Smooth muscle cell (in vitro differentiated cells): ENCODE results near the gene NOS3. TPM values are rescaled to one million over a fixed set of nuclear protein-coding genes. Genes with fewer than 3 reads are reported as not detected.

Experiments used
- DNase-seq: peaks from one replicate; lab custom pipeline; 2025; ENCODE audit not compliant: unreplicated experiment; lab: John Stamatoyannopoulos, UW
- H2AFZ ChIP-seq: fragments of 200-600 bp; sonication (generic); 2 replicates; pipeline ENCODE4 v1.6.0; 2016; ENCODE audit warnings: antibody characterized with exemption, low read depth, mild to moderate bottlenecking
- H3F3A ChIP-seq: fragments of 200-600 bp; sonication (generic); 2 replicates; pipeline ENCODE4 v1.6.0; 2017; ENCODE audit warnings: antibody characterized with exemption, low read depth
- H3K27ac ChIP-seq: fragments of 200-600 bp; sonication (generic); 2 replicates; pipeline ENCODE4 v1.5.1; 2016; ENCODE audit warnings: low read depth, mild to moderate bottlenecking
- H3K27me3 ChIP-seq: fragments of 200-600 bp; sonication (generic); 2 replicates; pipeline ENCODE4 v1.6.1; 2016; ENCODE audit warnings: low read depth, mild to moderate bottlenecking
- H3K36me3 ChIP-seq: fragments of 200-600 bp; sonication (generic); 2 replicates; pipeline ENCODE4 v1.5.1; 2016; ENCODE audit warnings: low read depth
- H3K4me1 ChIP-seq: fragments of 200-600 bp; sonication (generic); 2 replicates; pipeline ENCODE4 v1.5.1; 2016; ENCODE audit warnings: low read depth
- H3K4me2 ChIP-seq: fragments of 200-600 bp; sonication (generic); 2 replicates; pipeline ENCODE4 v1.6.0; 2016; ENCODE audit warnings: mild to moderate bottlenecking
- H3K4me3 ChIP-seq: fragments of 200-600 bp; sonication (generic); 2 replicates; pipeline ENCODE4 v1.5.1; 2016; ENCODE audit warnings: mild to moderate bottlenecking
- H3K79me2 ChIP-seq: fragments of 200-600 bp; sonication (generic); 2 replicates; pipeline ENCODE4 v1.6.0; 2016; ENCODE audit warnings: low read depth, mild to moderate bottlenecking
- H3K9ac ChIP-seq: fragments of 200-600 bp; sonication (generic); 2 replicates; pipeline ENCODE4 v1.6.0; 2016; ENCODE audit warnings: low read depth
- H3K9me3 ChIP-seq: fragments of 200-600 bp; sonication (generic); replicated peaks from 2 replicates; pipeline ENCODE4 v1.5.1; 2016; ENCODE audit warnings: low read depth
- H4K20me1 ChIP-seq: fragments of 200-600 bp; sonication (generic); 2 replicates; pipeline ENCODE4 v1.6.0; 2016; ENCODE audit warnings: low read depth
- CTCF ChIP-seq: fragments of 200-600 bp; sonication (generic); IDR thresholded peaks from 2 replicates; pipeline ENCODE4 v1.5.1; 2017; ENCODE audit warnings: borderline replicate concordance, mild to moderate bottlenecking, antibody characterized with exemption; ENCODE audit not compliant: insufficient read depth, poor library complexity, severe bottlenecking
- whole genome bisulfite sequencing: methylation state at CpG from one replicate; pipeline ENCODE4 v1.1.7; 2016; ENCODE audit warnings: low lambda C conversion rate; 5-methylcytosine and 5-hydroxymethylcytosine counted together
- polyA plus RNA-seq: library from polyadenylated mRNA; unstranded; fragments of >200 nt; fragmentation: Nextera tagmentation; extraction: Ambion mirVana; gene quantifications from 2 replicates; pipeline ENCODE4 v1.2.1, GENCODE V29; 2016
- total RNA-seq: library from RNA; depleted of rRNA; stranded (reverse); fragments of >200 nt; gene quantifications from 2 replicates; pipeline ENCODE4 v1.2.3, GENCODE V29; 2014

NOS3 gene
- total and polyA plus RNA-seq, 2 experiments from 2014 or later: 3.4 to 11.7 TPM

- Histone ChIP-seq H3K9ac (no peak overlapping the region), H3K4me3 (no peak overlapping the region), H3K27me3 (no peaks in the 10 kb centered on the region), H4K20me1 (no peaks in the 10 kb centered on the region), H3K79me2 (no peaks in the 10 kb centered on the region), H3K4me2 (peak overlapping the region; percentile 56), H3K27ac (no peak overlapping the region), H3K36me3 (no peaks in the 10 kb centered on the region), H3K9me3 (no peaks in the 10 kb centered on the region), H2AFZ (no peak overlapping the region), H3F3A (peaks cover 6% of the 10 kb centered on the region), H3K4me1 (peaks cover 24% of the 10 kb centered on the region)
- DNase-seq: no peak
- no peak for TF ChIP-seq CTCF
- WGBS: 39% methylated on average over 11 of the region's 11 CpGs
These were observed 17.3 kb downstream of the NOS3 start for GRCh38 chr7:151008143-151008510.

- Histone ChIP-seq H3F3A (peaks cover 6% of the 10 kb centered on the region), H3K36me3 (no peaks in the 10 kb centered on the region), H2AFZ (no peak overlapping the region), H3K9ac (no peak overlapping the region), H3K4me3 (no peak overlapping the region), H3K27me3 (no peaks in the 10 kb centered on the region), H3K79me2 (no peaks in the 10 kb centered on the region), H3K27ac (no peak overlapping the region), H3K9me3 (no peaks in the 10 kb centered on the region), H3K4me2 (peak overlapping the region; percentile 56), H3K4me1 (peaks cover 24% of the 10 kb centered on the region), H4K20me1 (no peaks in the 10 kb centered on the region)
- 35% methylated on average over 28 of the region's 40 CpGs for WGBS
- DNase-seq: no peak
- TF ChIP-seq CTCF: peak; percentile 88
These were observed 17.9 kb downstream of the NOS3 start for GRCh38 chr7:151008511-151009323.

- peak overlapping the region; percentile 82 for H3K4me2 ChIP-seq
- H3K27ac ChIP-seq: no peak overlapping the region
- no peak for TF ChIP-seq CTCF
- DNase-seq: no peak
- WGBS: 78% methylated on average over 22 of the region's 22 CpGs
- no peaks in the 10 kb centered on the region for H3K79me2 ChIP-seq
- H3K4me3 ChIP-seq: no peak overlapping the region
- no peak overlapping the region for H3K9ac ChIP-seq
- peaks cover 6% of the 10 kb centered on the region for H3F3A ChIP-seq
- H3K4me1 ChIP-seq: peaks cover 24% of the 10 kb centered on the region
- no peaks in the 10 kb centered on the region for H3K36me3 ChIP-seq
- peak overlapping the region; percentile 68 for H2AFZ ChIP-seq
- no peaks in the 10 kb centered on the region for H3K9me3 ChIP-seq
- H3K27me3 ChIP-seq: no peaks in the 10 kb centered on the region
- no peaks in the 10 kb centered on the region for H4K20me1 ChIP-seq
These were observed 18.7 kb downstream of the NOS3 start for GRCh38 chr7:151009327-151010036.

- Histone ChIP-seq H3K9ac (no peak overlapping the region), H3F3A (peaks cover 6% of the 10 kb centered on the region), H4K20me1 (no peaks in the 10 kb centered on the region), H3K4me1 (peaks cover 24% of the 10 kb centered on the region), H3K4me2 (peak overlapping the region; percentile 82), H3K79me2 (no peaks in the 10 kb centered on the region), H3K36me3 (no peaks in the 10 kb centered on the region), H3K27ac (peak overlapping the region; percentile 34), H3K9me3 (no peaks in the 10 kb centered on the region), H3K27me3 (no peaks in the 10 kb centered on the region), H3K4me3 (peak overlapping the region; percentile 37), H2AFZ (peak overlapping the region; percentile 68)
- no peak for TF ChIP-seq CTCF
- DNase-seq: no peak
- WGBS: 84% methylated on average over 7 of the region's 7 CpGs
These were observed 19.2 kb downstream of the NOS3 start for GRCh38 chr7:151010037-151010306.
